GM13977 (cell line): ENCODE results near the gene MGA.
A peak's percentile ranks its signal among the peaks of the same experiment; 100 is the strongest.

Experiments used
- DNase-seq: peaks from one replicate; pipeline ENCODE4 v3.0.0; 2012; ENCODE audit warnings: low spot score
- in situ Hi-C: fragments of 300-500 bp; cut with MboI; formaldehyde crosslinking; loops from one replicate; pipeline ENCODE4 v1.12.0; 2022; ENCODE audit warnings: low sequenced_read_pairs, low pct_unique_long_range_greater_than_20kb, mixed read lengths, inconsistent platforms; ENCODE audit not compliant: unreplicated experiment
- TF ChIP-seq, protein P1 (sequence below): IDR thresholded peaks from 2 replicates; pipeline ENCODE4 v1.5.1; 2012; ENCODE audit warnings: mild to moderate bottlenecking, control low read depth; ENCODE audit not compliant: insufficient read depth; ENCODE audit errors: extremely low read depth, missing control alignments

MGA gene

DNA sequence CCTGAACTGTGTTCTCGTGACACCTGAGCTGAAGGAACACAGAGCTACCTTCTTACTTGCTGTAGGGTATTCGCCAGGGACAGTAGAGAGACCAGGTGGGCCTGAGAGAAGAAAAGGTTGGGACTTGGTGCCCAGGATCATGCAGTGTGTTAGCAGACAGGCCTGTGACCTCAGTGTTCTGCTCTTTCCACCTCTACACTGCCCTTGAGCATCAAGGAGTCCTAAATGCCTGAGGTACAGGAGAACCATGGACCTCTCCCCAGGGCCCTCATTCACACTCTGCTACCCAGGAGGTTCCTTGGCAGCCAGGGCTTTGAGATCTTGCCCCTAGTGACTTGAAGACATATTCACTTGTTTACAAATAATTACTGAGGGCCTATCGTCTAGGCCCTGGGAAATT is 145.5 kb downstream of the MGA start:
- in situ Hi-C loops = no loop called here
- TF ChIP-seq, protein P1, sequence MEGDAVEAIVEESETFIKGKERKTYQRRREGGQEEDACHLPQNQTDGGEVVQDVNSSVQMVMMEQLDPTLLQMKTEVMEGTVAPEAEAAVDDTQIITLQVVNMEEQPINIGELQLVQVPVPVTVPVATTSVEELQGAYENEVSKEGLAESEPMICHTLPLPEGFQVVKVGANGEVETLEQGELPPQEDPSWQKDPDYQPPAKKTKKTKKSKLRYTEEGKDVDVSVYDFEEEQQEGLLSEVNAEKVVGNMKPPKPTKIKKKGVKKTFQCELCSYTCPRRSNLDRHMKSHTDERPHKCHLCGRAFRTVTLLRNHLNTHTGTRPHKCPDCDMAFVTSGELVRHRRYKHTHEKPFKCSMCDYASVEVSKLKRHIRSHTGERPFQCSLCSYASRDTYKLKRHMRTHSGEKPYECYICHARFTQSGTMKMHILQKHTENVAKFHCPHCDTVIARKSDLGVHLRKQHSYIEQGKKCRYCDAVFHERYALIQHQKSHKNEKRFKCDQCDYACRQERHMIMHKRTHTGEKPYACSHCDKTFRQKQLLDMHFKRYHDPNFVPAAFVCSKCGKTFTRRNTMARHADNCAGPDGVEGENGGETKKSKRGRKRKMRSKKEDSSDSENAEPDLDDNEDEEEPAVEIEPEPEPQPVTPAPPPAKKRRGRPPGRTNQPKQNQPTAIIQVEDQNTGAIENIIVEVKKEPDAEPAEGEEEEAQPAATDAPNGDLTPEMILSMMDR = no peak
- DNase-seq = no peak

DNA sequence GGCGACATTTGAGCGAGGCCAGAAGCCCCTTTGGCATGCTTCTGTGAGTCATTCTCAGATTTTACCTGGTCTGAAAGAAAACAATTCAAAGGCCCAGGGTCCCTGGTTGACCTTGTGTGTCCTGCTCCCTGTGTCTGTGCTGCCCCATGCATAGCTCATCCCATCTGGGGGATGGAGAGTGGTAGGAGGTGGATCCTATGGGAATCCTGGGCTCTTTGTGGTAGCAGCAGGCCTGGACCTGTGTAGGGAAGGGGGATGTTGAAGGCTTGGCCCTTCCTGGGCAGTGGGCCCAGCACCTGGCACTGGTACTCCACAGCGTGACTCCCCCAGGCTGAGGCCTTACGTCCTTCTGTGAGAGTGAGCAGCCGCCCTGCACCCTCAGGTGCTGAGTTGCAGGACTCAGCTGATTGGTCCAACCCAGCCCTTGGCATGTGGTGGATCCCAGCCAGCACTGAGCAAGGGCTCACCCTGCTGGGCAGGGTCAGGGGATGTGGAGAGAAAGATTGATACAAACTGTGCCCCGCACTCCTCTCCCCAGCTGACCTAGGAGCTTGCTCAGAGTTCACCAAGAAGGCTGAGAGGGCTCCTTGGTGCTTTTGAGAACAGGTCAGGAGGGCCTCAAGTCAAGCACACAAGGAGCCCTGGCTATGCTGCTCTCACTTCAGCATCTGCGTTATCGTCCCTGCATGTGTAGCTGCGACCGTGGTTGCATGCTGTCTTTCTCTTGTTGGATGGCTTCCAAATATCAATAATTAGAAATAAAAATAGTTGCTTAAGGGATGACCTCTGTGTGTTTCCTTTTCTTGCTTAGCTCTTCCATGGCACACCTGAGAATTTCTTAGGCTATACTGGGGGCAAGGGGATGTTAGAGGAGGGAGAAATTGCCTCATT is 146.3 kb downstream of the MGA start:
- TF ChIP-seq, protein P1 = no peak
- in situ Hi-C loops = no loop called here
- no peak for DNase-seq

DNA sequence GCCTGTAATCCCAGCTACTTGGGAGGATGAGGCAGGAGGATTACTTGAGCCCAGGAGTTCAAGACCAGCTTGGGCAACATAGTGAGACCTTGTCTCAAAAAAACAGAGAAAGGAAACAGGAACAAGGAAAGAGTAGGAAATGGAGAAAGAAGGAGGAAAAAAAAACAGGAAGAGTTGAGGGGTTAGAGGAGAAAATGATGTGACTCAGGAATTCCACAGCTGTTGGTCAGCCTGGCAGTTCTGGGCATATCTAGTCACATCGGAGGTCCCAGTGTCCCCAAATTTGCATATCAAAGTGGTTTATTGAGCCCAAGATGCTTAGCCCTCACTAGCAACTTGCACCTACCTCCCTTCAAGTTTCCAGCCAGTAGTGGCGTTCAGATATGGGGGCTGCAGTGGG is 148.9 kb downstream of the MGA start:
- DNase-seq = no peak
- TF ChIP-seq, protein P1 = no peak
- in situ Hi-C loops = no loop called here

DNA sequence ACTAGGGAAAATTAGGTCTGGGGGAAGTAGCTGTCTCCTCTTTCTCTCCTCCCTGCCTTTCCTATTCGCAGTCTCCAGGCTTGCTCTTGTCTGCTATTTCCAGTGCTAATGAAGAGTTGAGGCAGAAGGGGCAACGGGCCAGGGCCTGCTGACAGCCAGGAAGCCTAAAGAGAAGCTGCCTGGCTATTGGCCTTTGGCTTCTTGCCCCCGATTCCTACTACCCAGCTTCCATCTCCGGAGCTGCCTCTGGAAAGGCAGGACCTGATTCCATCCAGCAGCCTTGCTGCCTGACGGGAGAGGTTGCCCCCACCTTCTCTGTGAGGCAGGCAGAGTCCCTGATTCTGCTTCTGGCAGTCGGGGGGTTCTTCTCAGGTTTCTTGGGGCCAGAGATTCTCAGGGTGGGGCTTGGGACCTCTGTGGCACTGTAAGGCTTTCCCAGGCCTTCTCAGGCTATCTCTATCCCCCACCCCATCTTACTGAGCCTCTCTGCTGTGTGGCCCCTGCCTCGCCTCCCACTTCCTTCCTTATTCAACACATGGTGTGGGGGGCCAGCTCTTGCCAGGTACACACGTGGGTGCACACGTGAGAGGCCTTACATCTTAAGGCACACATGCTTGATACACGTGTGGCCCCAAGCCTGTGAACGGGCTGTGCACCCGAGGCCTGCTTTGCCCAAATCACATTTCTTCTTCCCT is 149.5 kb downstream of the MGA start:
- no peak for DNase-seq
- in situ Hi-C loops = no loop called here
- TF ChIP-seq, protein P1 = no peak

DNA sequence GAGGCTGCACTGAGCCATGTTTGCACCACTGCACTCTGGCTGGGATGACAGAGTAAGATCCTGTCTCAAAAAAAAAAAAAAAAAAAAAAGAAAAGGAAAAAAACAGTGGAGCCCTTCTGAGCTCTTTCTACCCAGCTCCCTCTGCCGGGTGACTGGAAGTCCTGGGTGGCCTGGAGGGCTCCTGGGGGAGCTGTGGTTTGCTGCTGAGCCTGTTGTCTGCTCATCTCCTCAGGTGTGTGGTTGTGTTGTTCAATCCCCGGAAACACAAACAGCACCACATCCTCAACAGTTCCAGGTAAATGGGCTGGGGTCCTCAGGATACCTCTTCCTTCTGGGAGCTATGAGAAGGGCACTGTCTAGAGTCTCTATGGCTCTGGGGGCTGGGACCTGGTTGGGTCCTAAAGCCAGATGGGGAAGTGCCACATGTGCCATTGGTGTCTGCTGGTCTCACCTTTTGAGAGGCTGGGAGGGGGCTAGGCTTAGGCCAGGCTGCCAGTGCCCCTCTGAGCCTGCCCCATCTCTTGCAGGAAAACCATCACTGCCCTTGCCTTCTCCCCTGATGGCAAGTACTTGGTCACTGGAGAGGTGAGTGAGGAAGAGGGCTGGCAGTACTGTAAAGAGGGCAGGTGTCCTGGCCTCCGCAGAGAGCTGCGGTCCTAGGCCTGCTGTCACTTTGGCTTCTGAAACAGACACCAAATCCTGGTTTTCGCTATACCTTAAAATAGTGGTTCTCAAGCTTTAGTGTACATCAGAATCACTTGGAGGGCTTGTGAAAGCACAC is 150.6 kb downstream of the MGA start:
- in situ Hi-C loops = no loop called here
- TF ChIP-seq, protein P1 = no peak
- DNase-seq = no peak

DNA sequence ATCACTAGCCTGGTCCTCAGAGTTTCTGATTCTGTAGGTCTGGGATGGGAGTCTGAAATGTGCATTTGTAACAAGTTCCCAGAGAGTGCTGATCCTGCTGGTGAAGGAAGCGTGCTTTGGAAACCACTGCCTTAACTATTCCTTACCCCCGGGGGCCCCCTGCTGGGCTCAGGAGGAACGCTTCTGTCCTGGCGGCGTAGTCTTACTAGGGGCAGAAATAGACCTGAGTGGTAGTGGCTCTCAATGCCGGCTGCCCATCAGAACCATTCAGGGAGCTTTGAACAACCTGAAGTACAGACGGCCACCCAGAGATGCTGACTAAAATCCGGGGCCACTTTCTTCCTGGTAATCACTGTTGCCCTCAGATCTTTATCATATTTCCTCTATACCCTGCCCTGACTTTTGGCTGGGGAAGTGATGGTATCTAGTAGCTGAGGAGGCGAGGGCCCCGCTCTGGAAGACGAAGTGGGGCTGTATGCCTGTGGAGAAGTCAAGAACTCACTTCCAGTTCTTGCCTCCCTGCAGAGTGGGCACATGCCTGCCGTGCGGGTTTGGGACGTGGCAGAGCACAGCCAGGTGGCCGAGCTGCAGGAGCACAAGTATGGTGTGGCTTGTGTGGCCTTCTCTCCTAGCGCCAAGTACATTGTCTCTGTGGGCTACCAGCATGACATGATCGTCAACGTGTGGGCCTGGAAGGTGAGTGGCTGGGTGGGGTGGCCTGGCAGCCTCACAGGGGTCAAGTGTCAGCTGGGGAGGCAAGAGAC is 151.4 kb downstream of the MGA start:
- TF ChIP-seq, protein P1 = peak; percentile 86
- in situ Hi-C loops = no loop called here
- peak; percentile 82 for DNase-seq
